NCI-H2196 (cell line): Measurements from ENCODE around the gene GUSB.
"Not testable (repeated sequence)": the region's sequence is repeated elsewhere in the genome, so short reads cannot be mapped to it uniquely, and the experiment has no call there.

Experiments used
- DNase-seq: peaks from one replicate; lab custom pipeline; 2025; ENCODE audit not compliant: unreplicated experiment; lab: John Stamatoyannopoulos, UW

GUSB gene

DNA sequence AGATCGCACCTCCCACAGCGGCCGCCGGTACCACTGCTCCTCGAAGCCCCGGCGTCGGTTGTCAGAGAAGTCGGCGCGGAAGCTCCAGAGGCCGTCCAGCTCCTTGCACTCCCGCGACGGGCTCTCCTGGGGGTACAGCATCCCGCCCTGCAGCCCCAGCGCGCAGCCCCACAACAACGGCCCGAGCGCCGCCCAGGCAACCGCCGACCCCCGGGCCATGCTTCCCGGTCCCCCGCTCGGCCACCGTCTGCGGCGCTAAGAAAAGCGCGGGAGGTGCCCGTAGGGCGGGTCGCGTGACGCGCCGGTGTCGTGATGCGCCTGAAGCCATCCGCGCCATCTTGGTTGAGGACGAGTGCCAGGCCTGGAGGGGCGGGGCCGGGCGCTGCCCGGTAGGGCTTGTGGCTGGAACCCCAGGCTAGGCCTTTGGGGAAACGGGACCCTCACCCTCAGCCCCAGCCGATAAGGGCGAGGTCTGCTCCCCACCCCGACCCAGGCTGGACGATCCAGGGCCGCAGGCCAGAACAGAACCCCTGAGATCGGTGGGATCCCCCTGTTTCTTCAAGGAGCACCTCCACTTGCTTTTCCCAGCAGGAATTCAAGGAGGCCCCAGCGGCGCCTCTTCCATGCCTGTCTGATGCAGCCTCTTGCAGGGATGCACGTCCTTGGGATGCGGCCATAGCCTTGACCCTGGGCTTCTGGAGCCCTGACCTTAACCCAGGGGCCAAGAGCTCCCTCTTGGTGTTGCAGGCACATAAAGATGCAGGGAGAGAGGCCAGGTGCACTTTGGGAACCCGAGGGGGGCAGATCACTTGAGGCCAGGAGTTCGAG is at the start of gene GUSB:
TSS of gene GUSB (minus strand) at position 249 of the 828 bp plus-strand sequence. CDS start at position 219, 30 bp downstream.
- peak; percentile 91 for DNase-seq

DNA sequence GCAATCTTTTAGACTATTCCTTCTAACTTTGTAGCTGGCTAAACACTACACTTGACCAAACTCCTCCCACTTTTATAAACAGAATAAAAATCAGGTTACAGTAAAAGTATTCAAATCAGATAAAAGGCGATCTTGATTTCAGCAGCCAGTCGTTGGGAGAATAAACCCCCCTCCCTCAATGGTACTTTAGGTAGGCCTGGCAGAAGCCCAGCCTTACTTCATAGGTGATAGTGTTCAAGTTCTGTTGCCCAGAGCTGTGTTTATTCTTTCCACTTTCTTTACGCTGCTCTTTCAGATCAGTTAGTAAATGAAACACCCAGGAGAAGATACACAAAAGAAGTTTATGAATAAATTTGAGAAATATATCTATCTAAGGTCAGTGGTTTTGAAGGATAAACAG is 46.3 kb upstream of the GUSB start:
- not testable (repeated sequence) for DNase-seq

GRCh38 chr7:66016131-66016461 is 34.1 kb upstream of the GUSB start:
- no peak for DNase-seq

DNA sequence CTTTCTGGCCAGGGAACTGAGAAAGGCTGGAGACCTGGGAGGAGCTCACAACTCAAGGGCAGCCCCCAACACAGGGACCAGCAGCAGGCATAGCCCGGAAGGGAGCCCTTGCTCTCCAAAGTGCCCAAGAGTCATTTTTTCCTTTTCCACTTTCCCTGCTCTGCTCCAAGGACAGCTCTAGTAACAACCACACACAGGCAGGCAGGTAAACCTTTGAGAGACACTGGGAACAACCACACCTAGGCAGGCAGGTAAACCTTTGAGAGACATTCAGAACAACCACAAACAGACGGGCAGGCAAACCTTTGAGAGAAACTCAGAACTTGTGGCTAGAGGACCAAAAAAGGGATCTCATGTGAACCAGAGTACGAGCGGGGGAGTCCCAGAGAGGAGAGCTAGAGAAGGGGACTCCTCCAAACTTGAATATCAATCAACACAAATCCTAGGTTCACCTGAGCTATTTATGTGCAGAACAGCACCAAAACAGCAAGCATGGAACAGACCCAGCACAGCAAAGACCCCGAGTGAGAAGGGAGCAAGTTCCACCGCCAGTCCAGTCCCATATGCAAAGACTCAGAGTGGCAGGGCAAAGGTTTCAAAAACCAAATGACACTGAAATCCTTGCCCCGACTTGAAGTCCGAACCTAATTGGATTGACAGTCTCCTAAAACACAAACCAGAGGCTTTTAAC is 33.6 kb upstream of the GUSB start:
- no peak for DNase-seq

GRCh38 chr7:66013938-66014337 is 31.9 kb upstream of the GUSB start:
- DNase-seq, result peak; percentile 23

- no peak for DNase-seq
Observed at GRCh38 chr7:66007232-66007631, 25.2 kb upstream of the GUSB start.

DNA sequence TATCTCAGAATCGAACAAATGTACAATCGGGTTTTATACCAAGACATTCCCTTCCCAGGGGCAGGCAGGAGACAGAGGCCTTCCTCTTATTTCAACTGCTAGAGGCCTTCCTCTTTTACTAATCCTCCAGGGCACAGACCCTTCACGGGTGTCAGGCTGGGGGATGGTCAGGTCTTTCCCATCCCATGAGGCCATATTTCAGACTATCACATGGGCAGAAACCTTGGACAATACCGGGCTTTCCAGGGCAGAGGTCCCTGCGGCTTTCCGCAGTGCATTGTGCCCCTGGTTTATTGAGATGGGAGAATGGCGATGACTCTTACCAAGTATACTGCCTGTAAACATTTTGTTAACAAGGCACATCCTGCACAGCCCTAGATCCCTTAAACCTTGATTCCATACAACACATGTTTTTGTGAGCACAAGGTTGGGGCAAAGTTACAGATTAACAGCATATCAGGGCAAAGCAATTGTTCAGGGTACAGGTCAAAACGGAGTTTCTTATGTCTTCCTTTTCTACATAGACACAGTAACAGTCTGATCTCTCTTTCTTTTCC is 23.2 kb upstream of the GUSB start:
- not testable (repeated sequence) for DNase-seq

- DNase-seq, result not testable (repeated sequence)
Observed at GRCh38 chr7:66000823-66001417, 18.9 kb upstream of the GUSB start.

DNA sequence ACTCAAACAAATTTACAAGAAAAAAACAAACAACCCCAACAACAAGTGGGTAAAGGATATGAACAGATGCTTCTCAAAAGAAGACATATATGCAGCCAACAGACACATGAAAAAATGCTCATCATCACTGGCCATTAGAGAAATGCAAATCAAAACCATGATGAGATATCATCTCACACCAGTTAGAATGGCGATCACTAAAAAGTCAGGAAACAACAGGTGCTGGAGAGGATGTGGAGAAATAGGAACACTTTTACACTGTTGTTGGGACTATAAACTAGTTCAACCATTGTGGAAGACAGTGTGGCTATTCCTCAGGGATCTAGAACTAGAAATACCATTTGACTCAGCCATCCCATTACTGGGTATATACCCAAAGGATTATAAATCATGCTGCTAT is 13.0 kb upstream of the GUSB start:
- not testable (repeated sequence) for DNase-seq

DNA sequence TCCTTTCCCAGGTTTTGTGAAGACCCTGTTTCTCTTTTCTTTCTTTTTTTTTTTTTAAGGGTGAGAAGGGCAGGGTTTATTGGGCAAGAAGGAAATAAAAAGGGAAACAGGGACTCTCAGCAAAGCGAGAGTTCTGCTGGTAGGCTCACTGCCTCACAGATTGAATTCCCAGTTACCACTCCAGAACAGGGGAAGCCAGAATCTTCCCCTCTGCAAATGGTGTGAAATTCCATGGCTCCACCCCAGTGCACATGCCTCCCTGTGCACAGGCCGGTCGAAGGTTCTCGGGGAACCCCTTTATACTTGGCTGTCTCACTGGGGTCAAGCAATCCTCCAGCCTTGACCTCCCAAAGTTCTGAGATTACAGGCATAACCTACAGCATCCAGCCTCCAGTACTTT is 10.5 kb upstream of the GUSB start:
- no peak for DNase-seq

GRCh38 chr7:65991829-65992228 is 9.8 kb upstream of the GUSB start:
- not testable (repeated sequence) for DNase-seq

DNA sequence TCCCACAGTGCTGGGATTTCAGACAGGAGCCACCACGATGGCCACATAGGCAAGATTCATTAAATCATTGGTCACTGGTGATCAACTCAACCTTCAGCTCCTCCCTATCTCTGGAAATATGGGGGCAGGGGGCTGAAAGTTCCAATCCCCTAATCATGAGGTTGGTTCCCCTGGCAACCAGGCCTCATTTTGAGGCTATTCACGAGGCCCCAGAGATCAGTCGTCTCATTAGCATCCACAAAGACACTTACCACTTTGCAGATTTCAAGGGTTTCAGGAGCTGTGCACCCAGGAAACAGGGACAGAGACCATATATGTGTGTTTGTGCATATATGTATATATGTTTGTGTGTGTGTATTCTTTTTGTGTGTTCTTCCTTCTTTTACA is 7.7 kb upstream of the GUSB start:
- no peak for DNase-seq

- not testable (repeated sequence) for DNase-seq
Observed at GRCh38 chr7:65988503-65988902, 6.5 kb upstream of the GUSB start.

DNA sequence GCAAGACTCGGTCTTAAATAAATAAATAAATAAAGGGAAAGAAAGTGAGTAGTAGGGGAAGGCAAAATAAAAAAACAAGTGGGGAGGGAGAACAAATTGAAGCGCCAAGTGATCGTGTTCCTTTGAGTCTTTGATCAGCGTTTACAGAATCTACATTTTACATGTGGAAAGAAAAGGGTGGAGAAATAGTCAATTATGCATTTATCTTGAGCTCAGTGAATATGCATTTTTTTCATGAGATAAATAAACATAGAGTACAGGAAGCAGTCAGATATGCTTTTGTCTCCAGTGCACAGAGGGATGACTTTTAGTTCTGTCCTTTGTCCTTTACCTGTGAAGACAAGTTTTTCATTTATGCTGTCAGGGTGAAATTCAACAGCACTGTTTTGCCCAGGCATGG is 6.1 kb upstream of the GUSB start:
- DNase-seq, result no peak

GRCh38 chr7:65983965-65984658 is 2.1 kb upstream of the GUSB start:
- no peak for DNase-seq

- DNase-seq, result no peak
Observed at GRCh38 chr7:65980478-65981250, 1.3 kb downstream of the GUSB start.

DNA sequence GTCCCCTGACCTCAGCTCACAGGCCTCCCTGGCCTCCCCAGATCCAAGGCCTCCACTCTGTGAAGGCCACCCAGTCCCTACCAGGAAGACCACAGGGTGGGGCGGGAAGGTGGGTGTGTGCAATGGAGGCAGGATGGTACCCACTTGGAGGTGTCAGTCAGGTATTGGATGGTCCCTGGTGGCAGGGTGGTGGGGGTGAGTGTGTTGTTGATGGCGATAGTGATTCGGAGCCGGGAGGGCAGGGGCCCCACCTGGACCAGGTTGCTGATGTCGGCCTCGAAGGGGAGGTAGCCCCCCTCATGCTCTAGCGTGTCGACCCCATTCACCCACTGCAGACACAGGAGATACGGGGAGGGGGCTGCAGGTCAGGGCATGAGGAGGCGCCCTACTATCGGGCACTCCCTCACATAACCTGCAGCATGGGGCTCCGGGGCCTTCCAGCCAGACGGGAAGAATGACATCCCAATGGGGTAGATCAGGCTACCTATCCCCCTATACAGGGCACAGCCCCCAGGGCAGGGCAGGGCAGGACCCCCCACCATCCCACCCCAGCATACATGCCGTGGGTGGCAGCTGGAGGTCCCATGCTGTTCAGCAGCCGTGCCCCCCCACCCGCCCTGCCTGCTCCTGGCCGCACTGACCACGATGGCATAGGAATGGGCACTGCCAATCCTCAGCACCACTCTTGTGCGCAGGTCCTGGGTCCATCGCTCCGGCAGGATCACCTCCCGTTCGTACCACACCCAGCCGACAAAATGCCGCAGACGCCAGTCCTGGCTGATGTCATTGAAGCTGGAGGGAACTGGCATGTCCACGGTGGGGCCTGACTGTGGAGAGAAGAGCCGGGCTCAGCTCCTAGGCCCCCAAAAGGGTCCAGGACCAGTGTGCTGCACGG is 2.2 kb downstream of the GUSB start:
- DNase-seq, result no peak

GRCh38 chr7:65978891-65979582 is 3.0 kb downstream of the GUSB start:
- DNase-seq, result no peak

- no peak for DNase-seq
Observed at GRCh38 chr7:65976659-65977196, 5.3 kb downstream of the GUSB start.
